HEK293 (cell line): ENCODE results near the gene STT3A.

Experiments used
- GFI1B ChIP-seq: fragments of 450-650 bp; formaldehyde crosslinking; IDR thresholded peaks from 2 replicates; pipeline ENCODE4 v1.5.1; 2016; ENCODE audit warnings: missing biosample characterization, missing genetic modification characterization
- IKZF3 ChIP-seq: fragments of 450-650 bp; IDR thresholded peaks from 2 replicates; pipeline ENCODE4 v1.5.0; 2018; ENCODE audit warnings: missing biosample characterization, mild to moderate bottlenecking, missing genetic modification characterization, moderate library complexity
- INSM2 ChIP-seq: fragments of 450-650 bp; formaldehyde crosslinking; IDR thresholded peaks from 2 replicates; pipeline ENCODE4 v1.5.1; 2016; ENCODE audit warnings: missing biosample characterization, missing genetic modification characterization
- OSR2 ChIP-seq: fragments of 450-650 bp; formaldehyde crosslinking; IDR thresholded peaks from 2 replicates; pipeline ENCODE4 v1.5.1; 2016; ENCODE audit warnings: missing biosample characterization, missing genetic modification characterization
- SETDB1 ChIP-seq: IDR thresholded peaks from one replicate; pipeline ENCODE4 v1.6.1; 2017; ENCODE audit warnings: mild to moderate bottlenecking, low read length, moderate library complexity, mixed read lengths; ENCODE audit not compliant: insufficient read length
- SP2 ChIP-seq: fragments of 450-650 bp; formaldehyde crosslinking; IDR thresholded peaks from 2 replicates; pipeline ENCODE4 v1.5.1; 2016; ENCODE audit warnings: missing biosample characterization, missing genetic modification characterization
- SP7 ChIP-seq: fragments of 450-650 bp; formaldehyde crosslinking; IDR thresholded peaks from 2 replicates; pipeline ENCODE4 v1.5.1; 2016; ENCODE audit warnings: missing biosample characterization, missing genetic modification characterization
- TRIM28 ChIP-seq: IDR thresholded peaks from 2 replicates; pipeline ENCODE4 v1.6.1; 2011; ENCODE audit warnings: low read length, control low read depth, borderline replicate concordance
- ZBTB1 ChIP-seq: fragments of 450-650 bp; formaldehyde crosslinking; IDR thresholded peaks from 2 replicates; pipeline ENCODE4 v1.5.1; 2016; ENCODE audit warnings: missing biosample characterization, missing genetic modification characterization
- ZBTB11 ChIP-seq: fragments of 450-650 bp; formaldehyde crosslinking; conservative IDR thresholded peaks from 2 replicates; pipeline ENCODE4 v1.5.1; 2016; ENCODE audit warnings: low read depth, missing biosample characterization, missing genetic modification characterization
- ZNF133 ChIP-seq: fragments of 450-650 bp; formaldehyde crosslinking; IDR thresholded peaks from 2 replicates; pipeline ENCODE4 v1.5.1; 2016; ENCODE audit warnings: missing biosample characterization, missing genetic modification characterization
- ZNF138 ChIP-seq: fragments of 450-650 bp; formaldehyde crosslinking; IDR thresholded peaks from 2 replicates; pipeline ENCODE4 v1.5.1; 2016; ENCODE audit warnings: missing biosample characterization, missing genetic modification characterization, borderline replicate concordance
- ZNF140 ChIP-seq: fragments of 450-650 bp; formaldehyde crosslinking; IDR thresholded peaks from 2 replicates; pipeline ENCODE4 v1.5.1; 2016; ENCODE audit warnings: missing biosample characterization, missing genetic modification characterization
- ZNF157 ChIP-seq: fragments of 450-650 bp; formaldehyde crosslinking; IDR thresholded peaks from 2 replicates; pipeline ENCODE4 v1.5.1; 2016; ENCODE audit warnings: missing biosample characterization, missing genetic modification characterization
- ZNF398 ChIP-seq: fragments of 450-650 bp; formaldehyde crosslinking; IDR thresholded peaks from 2 replicates; pipeline ENCODE4 v1.5.1; 2017; ENCODE audit warnings: missing biosample characterization, missing genetic modification characterization
- ZNF426 ChIP-seq: fragments of 450-650 bp; formaldehyde crosslinking; IDR thresholded peaks from 2 replicates; pipeline ENCODE4 v1.5.1; 2017; ENCODE audit warnings: missing biosample characterization, missing genetic modification characterization, mild to moderate bottlenecking, inconsistent platforms, moderate library complexity
- ZNF571 ChIP-seq: fragments of 450-650 bp; formaldehyde crosslinking; IDR thresholded peaks from 2 replicates; pipeline ENCODE4 v1.5.0; 2017; ENCODE audit warnings: missing biosample characterization, missing genetic modification characterization
- ZNF580 ChIP-seq: fragments of 450-650 bp; formaldehyde crosslinking; IDR thresholded peaks from 2 replicates; pipeline ENCODE4 v1.5.1; 2016; ENCODE audit warnings: missing biosample characterization, missing genetic modification characterization
- ZNF623 ChIP-seq: fragments of 450-650 bp; formaldehyde crosslinking; IDR thresholded peaks from 2 replicates; pipeline ENCODE4 v1.5.1; 2016; ENCODE audit warnings: missing biosample characterization, missing genetic modification characterization
- ZNF624 ChIP-seq: fragments of 450-650 bp; formaldehyde crosslinking; IDR thresholded peaks from 2 replicates; pipeline ENCODE4 v1.5.1; 2017; ENCODE audit warnings: missing biosample characterization, missing genetic modification characterization
- ZNF629 ChIP-seq: fragments of 450-650 bp; formaldehyde crosslinking; IDR thresholded peaks from 2 replicates; pipeline ENCODE4 v1.5.1; 2017; ENCODE audit warnings: missing biosample characterization, missing genetic modification characterization
- ZNF660 ChIP-seq: fragments of 450-650 bp; IDR thresholded peaks from 2 replicates; pipeline ENCODE4 v1.5.1; 2018; ENCODE audit warnings: missing biosample characterization, mild to moderate bottlenecking, missing genetic modification characterization
- ZNF664 ChIP-seq: fragments of 450-650 bp; formaldehyde crosslinking; IDR thresholded peaks from 2 replicates; pipeline ENCODE4 v1.5.1; 2016; ENCODE audit warnings: missing biosample characterization, missing genetic modification characterization
- ZNF692 ChIP-seq: fragments of 450-650 bp; formaldehyde crosslinking; IDR thresholded peaks from 2 replicates; pipeline ENCODE4 v1.5.1; 2016; ENCODE audit warnings: missing biosample characterization, missing genetic modification characterization
- ZNF704 ChIP-seq: fragments of 450-650 bp; formaldehyde crosslinking; IDR thresholded peaks from 2 replicates; pipeline ENCODE4 v1.5.1; 2016; ENCODE audit warnings: missing biosample characterization, missing genetic modification characterization
- ZNF792 ChIP-seq: fragments of 450-650 bp; formaldehyde crosslinking; IDR thresholded peaks from 2 replicates; pipeline ENCODE4 v1.5.1; 2016; ENCODE audit warnings: missing biosample characterization, missing genetic modification characterization
- ZSCAN18 ChIP-seq: fragments of 450-650 bp; formaldehyde crosslinking; IDR thresholded peaks from 2 replicates; pipeline ENCODE4 v1.5.1; 2016; ENCODE audit warnings: missing biosample characterization, missing genetic modification characterization
- ZXDB ChIP-seq: fragments of 450-650 bp; formaldehyde crosslinking; IDR thresholded peaks from 2 replicates; pipeline ENCODE4 v1.5.1; 2016; ENCODE audit warnings: missing biosample characterization, missing genetic modification characterization

STT3A gene

GRCh38 chr11:125568970-125569914, 23.4 kb upstream of the STT3A start, which contains the start of gene EI24 (continued):
- TF ChIP-seq INSM2 (tag by site-specific recombination) (no peak), SETDB1 (no peak), ZNF571 (tag by site-specific recombination) (no peak), OSR2 (no peak), ZNF426 (tag by site-specific recombination) (no peak), TRIM28 (no peak), GFI1B (tag by site-specific recombination) (no peak), IKZF3 (peak; percentile 54; the same call in 1 of the 2 replicates), ZNF704 (tag by site-specific recombination) (no peak), ZNF792 (no peak), ZBTB1 (tag by site-specific recombination) (0 out of 2 replicates have a peak, but pooled peaks have one; percentile 51), ZNF692 (peak; percentile 74), ZNF133 (tag by site-specific recombination) (no peak), ZNF664 (tag by site-specific recombination) (no peak), ZNF623 (tag by site-specific recombination) (no peak), ZBTB11 (peak; percentile 55), ZXDB (peak; percentile 26; the same call in 1 of the 2 replicates), ZNF398 (tag by site-specific recombination) (peak; percentile 32; the same call in 1 of the 2 replicates), ZNF624 (no peak), ZNF629 (tag by site-specific recombination) (peak; percentile 39; the same call in 1 of the 2 replicates), ZNF138 (tag by site-specific recombination) (no peak), ZSCAN18 (tag by site-specific recombination) (no peak), ZNF157 (tag by site-specific recombination) (no peak), ZNF660 (tag by site-specific recombination) (no peak), ZNF140 (no peak), SP2 (tag by site-specific recombination) (peak; percentile 69), ZNF580 (tag by site-specific recombination) (peak; percentile 87; the same call in 1 of the 2 replicates), SP7 (tag by site-specific recombination) (peak; percentile 47; the same call in 1 of the 2 replicates)
